Sciatic nerve (tissue), 2 donors: ENCODE results near the gene BRD7. TPM values are rescaled to one million over a fixed set of nuclear protein-coding genes. Genes with fewer than 3 reads are reported as not detected.
A peak's percentile ranks its signal among the peaks of the same experiment; 100 is the strongest.

Experiments
- ATAC-seq: fragments of 200-7000 bp; cut with Tn5 transposase; one replicate; pipeline ENCODE4 v1.9.1; 2020; ENCODE audit warnings: mild to moderate bottlenecking, moderate library complexity
- DNase-seq: peaks from one replicate; pipeline ENCODE4 v3.0.0-alpha.2; 2020; ENCODE audit warnings: low spot score
- intact Hi-C: fragments of 100-400 bp; cut with DNase I; formaldehyde crosslinking; loops from one replicate; pipeline ENCODE4 v1.14.2; 2022
- microRNA-seq: library from miRNA; unstranded; fragments of <30 nt; microRNA quantifications from one replicate; pipeline ENCODE4 v1.2.0, GENCODE V29; 2020
- total RNA-seq: library from RNA; stranded (reverse); fragmentation: NEBNext Ultra II Directional; extraction: Animal tissue kit (Norgen Biotek cat#: 25700); gene quantifications from one replicate; pipeline ENCODE4 v1.2.1, GENCODE V29; 2021
- donor health status: DM: no; HTN: no; CAD: no.
- donor health status: DM: no; HTN: no; CAD: no.

Gene BRD7
- total RNA-seq, 1 donor from 2014 or later: 73.5 TPM

DNA sequence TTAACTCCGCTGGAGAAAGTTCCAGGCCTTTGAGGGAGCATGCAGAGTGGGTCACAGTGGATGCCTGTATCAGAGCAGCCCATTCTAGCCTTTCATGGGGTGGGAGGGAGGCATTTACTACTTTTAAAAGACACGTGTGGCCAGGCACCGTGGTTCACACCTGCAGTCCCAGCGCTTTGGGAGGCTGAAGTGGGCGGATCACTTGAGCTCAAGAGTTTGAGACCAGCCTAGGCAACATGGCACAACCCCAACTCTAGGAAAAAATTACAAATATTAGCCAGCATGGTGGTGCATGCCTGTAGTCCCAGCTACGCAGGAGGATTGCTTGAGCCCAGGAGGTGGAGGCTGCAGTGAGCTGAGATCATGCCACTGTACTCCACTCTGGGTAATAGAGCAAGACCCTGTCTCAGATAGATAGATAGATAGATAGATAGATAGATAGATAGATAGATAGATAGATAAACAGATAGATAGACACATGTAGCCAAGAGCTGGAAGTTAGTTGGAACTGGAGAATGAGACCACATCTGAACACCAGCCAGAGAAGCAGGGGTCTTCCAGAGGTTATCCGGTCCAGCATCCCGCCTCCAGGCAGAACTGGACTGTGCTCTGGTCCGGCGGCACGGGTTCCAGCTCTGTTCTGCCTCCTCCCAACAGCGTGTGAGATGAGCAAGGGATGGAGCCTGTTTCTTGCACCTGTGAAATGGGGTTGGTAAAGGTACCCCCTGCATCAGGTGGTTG, 98.8 kb downstream of the BRD7 start:
- DNase-seq (peak; percentile 44), ATAC-seq (no peak)
- intact Hi-C loops: no loop called here

DNA sequence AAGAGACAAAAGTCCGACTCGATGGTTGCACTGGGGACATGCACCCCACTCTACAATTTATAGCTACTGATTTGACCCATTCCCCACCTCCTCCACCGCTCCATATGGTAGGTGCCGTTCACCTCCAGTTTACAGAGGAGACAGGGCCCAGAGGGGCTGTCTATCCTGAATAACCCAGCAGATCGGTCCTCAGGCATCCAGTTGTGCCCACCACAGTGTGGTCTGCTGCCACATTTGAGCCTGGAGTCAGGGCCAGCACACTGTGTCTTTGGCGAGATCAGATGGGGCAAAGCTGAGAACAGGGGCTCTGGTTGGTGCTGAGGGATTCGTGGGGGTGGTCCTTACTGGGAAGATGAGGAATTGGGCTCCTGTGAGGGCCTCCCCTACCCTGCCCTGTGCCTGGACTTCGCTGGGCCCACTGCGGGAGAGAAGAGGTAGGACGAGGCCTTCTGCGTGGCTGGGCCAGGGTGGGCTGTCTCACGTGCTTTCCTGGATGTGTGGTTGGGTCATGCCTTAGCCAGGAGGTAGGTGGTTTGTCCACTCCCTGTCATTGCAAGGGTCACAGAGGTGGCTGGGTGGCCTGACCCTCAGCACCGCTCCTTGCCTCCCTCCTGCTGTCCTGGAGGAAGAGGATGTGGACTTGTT, 99.6 kb downstream of the BRD7 start:
- intact Hi-C loops: no loop called here
- DNase-seq: peak; percentile 40
- no peak for ATAC-seq

DNA sequence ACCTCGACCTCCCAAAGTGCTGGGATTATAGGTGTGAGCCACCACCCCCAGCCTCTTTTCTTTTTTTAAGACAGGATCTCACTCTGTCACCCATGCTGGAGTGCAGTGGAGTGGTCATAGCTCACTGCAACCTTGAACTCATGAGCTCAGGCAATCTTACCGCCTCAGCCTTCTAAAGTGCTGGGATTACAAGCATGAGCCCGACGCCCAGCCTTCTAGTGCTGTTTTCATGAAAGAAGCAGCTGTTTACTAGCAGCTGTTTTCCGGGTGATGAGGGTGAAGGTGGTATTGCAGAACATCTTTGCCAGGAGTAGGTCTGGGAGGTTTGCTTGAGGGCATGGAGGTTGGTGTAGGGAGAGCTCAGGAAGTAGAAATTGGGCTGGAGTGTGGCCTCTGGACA, 100.4 kb downstream of the BRD7 start:
- DNase-seq (peak; percentile 19), ATAC-seq (no peak)
- intact Hi-C loops: no loop called here

DNA sequence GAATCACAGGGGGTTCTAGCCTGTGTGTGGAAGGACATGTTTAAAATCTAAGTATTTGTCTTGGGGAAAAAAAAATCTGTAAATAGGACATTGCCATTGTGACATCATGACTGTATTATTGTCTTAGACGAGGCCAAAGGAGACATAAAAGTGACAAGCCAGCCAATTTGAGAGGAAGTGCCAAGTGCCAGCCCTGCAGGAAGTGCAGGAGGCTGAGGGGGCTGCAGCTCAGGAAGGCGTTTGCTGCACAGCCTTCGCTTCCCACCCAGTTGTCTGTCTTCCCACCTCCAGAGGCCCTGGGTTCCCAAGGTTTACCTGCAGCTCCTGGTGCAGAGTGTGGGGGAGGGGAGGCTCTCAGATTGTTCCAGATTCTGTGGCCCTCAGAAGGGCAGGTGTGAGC, 101.1 kb downstream of the BRD7 start:
- DNase-seq (peak; percentile 49), ATAC-seq (no peak)

DNA sequence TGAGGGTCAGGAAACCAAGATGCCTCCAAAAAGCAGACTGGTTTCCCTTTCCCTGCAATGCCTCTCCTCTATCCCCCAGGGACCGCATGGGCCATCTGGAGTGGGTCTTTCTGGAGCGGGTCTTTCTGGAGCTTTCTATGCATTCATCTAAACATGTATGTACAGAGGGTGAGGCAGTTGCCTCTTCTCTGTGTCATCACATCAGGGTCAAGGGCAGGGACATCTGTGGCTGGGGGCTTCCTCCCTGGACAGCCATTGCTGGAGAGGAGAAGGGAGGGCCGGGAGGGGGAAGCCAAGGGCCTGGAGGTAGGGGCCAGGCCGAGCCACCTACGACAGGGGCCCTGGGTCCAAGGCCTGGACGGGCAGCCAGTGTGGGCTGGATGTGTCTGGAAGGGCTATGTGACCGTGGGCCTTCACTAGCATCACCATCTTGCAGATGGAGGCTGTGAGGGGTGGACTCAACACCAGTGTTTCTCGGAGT, 101.6 kb downstream of the BRD7 start:
- ATAC-seq: peak; percentile 2
- intact Hi-C loops: no loop called here
- DNase-seq: peak; percentile 56

More for the DNA sequence above, 101.1 kb downstream of the BRD7 start:
- intact Hi-C loops: no loop called here

DNA sequence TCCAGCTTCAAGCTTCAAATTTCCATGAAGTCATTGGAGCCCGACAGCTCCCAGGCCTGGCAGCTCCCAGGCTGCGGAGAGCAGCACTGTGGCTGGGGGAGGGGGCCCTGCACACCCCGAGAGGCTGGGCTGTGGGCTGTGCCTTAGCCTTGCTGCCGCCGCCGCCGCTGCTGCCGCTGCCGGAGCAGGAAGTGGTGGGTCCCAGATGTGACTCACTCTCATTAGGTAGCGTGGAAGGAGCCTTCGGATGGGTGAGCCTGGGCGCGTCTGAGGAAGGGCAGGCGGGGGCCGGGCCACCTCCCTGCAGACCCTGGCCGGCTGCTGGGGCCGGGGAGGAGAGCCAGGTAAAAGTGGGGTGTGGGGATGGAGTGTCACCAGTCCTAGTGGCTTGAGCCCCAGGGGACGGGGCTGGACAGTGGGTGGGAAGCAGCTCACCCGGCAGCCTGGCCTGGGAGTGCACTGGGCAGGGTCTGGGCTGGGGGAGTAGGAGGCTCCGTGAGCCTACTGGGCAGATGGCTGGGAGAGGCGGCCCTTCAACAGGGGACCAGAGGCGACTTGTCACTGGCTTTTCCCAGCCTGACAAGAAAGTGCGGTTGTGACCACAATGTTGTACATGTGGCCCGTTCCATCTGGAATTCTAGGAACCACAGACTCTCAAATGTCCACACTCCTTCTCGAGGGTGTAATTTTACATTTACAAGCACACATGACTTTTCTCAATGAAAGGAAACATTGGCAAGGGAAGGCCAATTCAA, 102.3 kb downstream of the BRD7 start, which contains the start of gene ADCY7:
Gene ADCY7 (plus strand): TSS at position 215 of the 755 bp plus-strand sequence. CDS start 21,629 bp downstream, outside the sequence.
- ATAC-seq (peak; percentile 83), DNase-seq (peak; percentile 78)
- intact Hi-C loops: no loop called here

Small RNA genes lying within 50 kb of the gene (microRNA-seq; reads per million reads assigned to microRNA genes)
- gene MIR6771: not detected

Other genes starting within 250 kb of the BRD7 start
- gene TENT4B, start 215.7 kb downstream of the BRD7 start, total RNA-seq: 12.5 TPM
- gene ADCY7, start 102.4 kb downstream of the BRD7 start, total RNA-seq: 39.4 TPM
- gene NKD1, start 179.4 kb upstream of the BRD7 start, total RNA-seq: 37.0 TPM